22Rv1 (cell line): ENCODE measurements around the gene ODAD4.

ENCODE experiments used
- H3K27ac ChIP-seq: fragments of 450-650 bp; 2 replicates; pipeline ENCODE4 v1.5.1; 2017
- ZFX ChIP-seq: fragments of 450-650 bp; IDR thresholded peaks from 2 replicates; pipeline ENCODE4 v1.6.1; 2017; ENCODE audit warnings: antibody characterized with exemption, borderline replicate concordance
- TF ChIP-seq, protein P1 (sequence below): fragments of 450-650 bp; IDR thresholded peaks from 2 replicates; pipeline ENCODE4 v1.5.1; 2017; ENCODE audit warnings: mild to moderate bottlenecking

ODAD4 gene

DNA sequence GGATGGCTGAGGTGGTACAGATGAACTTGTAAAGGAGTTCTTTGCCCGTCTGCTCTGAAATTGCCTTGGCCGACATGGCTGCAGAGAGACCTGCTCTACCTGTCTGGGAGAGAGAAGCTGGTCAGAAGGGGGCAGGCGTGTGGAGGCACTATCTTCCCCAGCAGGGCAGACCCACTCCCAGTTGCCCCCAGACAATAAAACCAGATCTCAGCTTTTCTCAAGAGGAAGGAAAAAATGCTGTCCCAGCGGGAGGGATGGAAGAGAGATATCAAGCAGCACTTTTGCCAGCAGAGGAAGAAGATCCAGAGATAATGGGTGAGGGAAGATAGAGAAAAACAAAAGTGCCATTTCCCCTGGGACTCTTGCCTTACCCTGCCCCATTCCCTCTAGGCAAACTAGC lies 16.6 kb upstream of the ODAD4 start:
- no peak overlapping the region for H3K27ac ChIP-seq

DNA sequence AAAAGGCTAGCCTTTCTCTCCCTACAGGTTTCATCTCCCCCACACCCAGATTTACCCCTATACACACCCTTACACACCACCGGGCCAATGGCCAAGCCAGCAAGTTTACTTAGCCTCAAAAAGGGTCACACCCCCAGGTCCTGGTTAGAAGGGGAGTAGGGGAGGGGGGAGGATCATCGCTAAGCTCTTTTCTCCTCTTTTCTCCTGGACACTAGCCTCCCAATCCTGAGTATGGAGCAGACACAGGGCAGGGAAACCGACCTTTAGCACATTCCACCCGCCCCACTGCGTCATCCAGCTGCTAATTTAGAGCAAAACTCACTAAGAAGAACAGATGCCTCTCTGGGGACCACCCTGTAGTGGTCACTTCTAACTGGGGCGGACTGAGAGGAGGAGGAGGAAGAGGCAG lies 16.1 kb upstream of the ODAD4 start:
- no peak overlapping the region for H3K27ac ChIP-seq

More for the DNA sequence above, 16.6 kb upstream of the ODAD4 start:
- TF ChIP-seq, protein P1, sequence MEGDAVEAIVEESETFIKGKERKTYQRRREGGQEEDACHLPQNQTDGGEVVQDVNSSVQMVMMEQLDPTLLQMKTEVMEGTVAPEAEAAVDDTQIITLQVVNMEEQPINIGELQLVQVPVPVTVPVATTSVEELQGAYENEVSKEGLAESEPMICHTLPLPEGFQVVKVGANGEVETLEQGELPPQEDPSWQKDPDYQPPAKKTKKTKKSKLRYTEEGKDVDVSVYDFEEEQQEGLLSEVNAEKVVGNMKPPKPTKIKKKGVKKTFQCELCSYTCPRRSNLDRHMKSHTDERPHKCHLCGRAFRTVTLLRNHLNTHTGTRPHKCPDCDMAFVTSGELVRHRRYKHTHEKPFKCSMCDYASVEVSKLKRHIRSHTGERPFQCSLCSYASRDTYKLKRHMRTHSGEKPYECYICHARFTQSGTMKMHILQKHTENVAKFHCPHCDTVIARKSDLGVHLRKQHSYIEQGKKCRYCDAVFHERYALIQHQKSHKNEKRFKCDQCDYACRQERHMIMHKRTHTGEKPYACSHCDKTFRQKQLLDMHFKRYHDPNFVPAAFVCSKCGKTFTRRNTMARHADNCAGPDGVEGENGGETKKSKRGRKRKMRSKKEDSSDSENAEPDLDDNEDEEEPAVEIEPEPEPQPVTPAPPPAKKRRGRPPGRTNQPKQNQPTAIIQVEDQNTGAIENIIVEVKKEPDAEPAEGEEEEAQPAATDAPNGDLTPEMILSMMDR: no peak
- no peak for TF ChIP-seq ZFX

DNA sequence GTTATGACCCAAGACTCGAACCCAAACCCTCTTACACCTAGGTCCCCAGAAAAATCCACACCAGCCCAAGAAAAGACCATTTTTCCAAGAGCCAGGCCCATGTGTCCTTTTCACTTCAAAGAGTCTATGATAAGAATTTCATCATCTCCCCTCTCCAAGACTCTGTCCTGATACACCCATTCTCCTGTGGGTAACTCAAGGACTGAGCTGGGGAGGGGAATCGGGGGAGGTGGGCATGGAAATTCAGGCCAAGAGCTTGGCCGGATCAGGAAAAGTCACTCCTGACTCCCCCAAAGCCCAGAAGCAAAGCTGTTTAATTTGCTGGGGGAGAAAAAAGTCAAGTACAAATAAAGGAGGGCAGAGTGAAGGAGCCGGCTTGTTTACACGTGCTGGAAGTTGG lies 15.4 kb upstream of the ODAD4 start:
- TF ChIP-seq ZFX: no peak
- TF ChIP-seq, protein P1: no peak
- no peak overlapping the region for H3K27ac ChIP-seq

More for the DNA sequence above, 16.1 kb upstream of the ODAD4 start:
- TF ChIP-seq ZFX: no peak
- TF ChIP-seq, protein P1: no peak

- 0 out of 2 replicates have a peak overlapping the region, but pooled peaks have one; percentile 13 for H3K27ac ChIP-seq
- TF ChIP-seq, protein P1: no peak
- no peak for TF ChIP-seq ZFX
Observed at GRCh38 chr17:41915566-41915965, 14.9 kb upstream of the ODAD4 start.

DNA sequence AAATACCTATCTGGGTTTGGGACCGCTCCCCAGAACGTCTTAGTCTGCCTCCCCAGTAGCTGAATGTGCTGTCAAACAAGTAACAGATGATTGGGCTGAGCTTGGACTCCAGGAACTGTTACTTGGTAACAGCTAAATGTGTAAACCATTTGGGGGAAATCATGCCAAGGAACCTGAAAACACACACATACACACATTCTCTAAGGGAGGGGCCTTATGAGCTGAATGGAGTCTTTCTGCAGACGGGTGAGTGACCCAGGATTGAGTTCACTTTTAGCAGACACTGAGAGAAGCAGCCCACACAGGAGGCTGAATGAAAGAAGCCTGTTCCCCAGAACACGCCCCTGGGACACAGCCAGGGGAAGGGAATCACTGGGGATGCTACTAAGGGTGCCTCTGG lies 13.2 kb upstream of the ODAD4 start:
- TF ChIP-seq ZFX: no peak
- TF ChIP-seq, protein P1: no peak
- peak overlapping the region; percentile 88 for H3K27ac ChIP-seq

GRCh38 chr17:41917679-41918313 lies 12.6 kb upstream of the ODAD4 start:
- peak overlapping the region; percentile 88 for H3K27ac ChIP-seq
- TF ChIP-seq, protein P1: no peak
- no peak for TF ChIP-seq ZFX

DNA sequence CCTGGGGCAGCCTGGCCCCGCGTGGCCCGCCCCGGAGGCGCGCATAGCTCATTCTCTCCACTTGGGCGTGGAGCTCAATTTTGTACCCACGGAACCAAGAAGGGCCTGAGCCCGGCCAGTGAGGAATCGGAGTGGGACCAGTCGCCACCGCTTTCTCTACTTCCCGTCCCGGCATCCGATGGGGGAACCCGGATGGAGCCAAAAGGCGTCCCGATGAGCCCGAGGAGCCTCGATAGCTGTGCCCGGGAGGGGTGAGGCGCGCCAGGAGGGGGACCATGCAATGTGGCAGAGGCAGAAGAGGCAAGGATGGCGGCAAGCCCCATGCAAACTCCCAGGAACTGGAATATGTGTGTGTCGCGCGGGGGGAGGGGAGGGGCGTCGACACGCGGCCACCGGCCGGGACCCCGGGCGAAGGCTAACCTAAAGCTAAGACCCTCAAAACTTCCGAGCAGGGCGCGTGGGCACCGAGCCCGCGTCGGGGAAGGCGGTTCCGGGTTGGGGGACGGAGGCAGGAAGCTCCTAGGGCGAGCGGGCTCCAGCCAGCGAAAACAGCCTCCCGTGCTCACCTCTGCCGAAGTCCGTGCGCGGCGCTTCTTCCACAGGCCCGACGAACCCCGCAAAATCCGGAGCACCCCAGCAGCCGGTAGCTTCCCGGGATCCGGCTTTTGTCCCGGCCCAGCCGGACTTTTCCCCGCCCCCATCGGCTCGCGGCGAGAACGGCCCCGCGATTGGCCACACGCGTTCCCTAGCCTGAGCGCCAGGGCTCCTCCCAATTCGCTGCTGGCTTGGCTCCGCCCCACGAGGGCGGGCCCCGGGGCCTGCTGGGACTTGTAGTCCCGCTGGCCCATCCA lies 11.9 kb upstream of the ODAD4 start, which contains the start of gene ACLY:
Gene ACLY, minus strand, starts transcription at position 638 of the 851 bp plus-strand sequence. CDS start 5,078 bp downstream, outside the sequence.
- peak within 1 kb of the TSS; percentile 88 for H3K27ac ChIP-seq
- no peak for TF ChIP-seq ZFX
- TF ChIP-seq, protein P1: no peak
